GM06990 (cell line): ENCODE measurements around the gene OSM.

Experiments used
- DNase-seq: peaks from one replicate; pipeline ENCODE4 v3.0.0-alpha.2; 2011; ENCODE audit not compliant: insufficient read length; ENCODE audit errors: extremely low read depth
- H3K27me3 ChIP-seq: replicated peaks from 2 replicates; pipeline ENCODE4 v1.6.0; 2011; ENCODE audit warnings: low read length; ENCODE audit not compliant: control insufficient read depth, insufficient read depth
- H3K36me3 ChIP-seq: 2 replicates; pipeline ENCODE4 v1.5.1; 2011; ENCODE audit warnings: low read length; ENCODE audit not compliant: control insufficient read depth, insufficient read depth
- H3K4me3 ChIP-seq: replicated peaks from 2 replicates; pipeline ENCODE4 v1.5.1; 2011; ENCODE audit warnings: low read depth, mild to moderate bottlenecking, control low read depth, low read length
- TF ChIP-seq, protein P1 (sequence below): IDR thresholded peaks from 2 replicates; pipeline ENCODE4 v1.5.1; 2011; ENCODE audit warnings: low read length, control low read depth, mild to moderate bottlenecking, inconsistent platforms; ENCODE audit not compliant: insufficient read depth, poor library complexity, severe bottlenecking

OSM gene

DNA sequence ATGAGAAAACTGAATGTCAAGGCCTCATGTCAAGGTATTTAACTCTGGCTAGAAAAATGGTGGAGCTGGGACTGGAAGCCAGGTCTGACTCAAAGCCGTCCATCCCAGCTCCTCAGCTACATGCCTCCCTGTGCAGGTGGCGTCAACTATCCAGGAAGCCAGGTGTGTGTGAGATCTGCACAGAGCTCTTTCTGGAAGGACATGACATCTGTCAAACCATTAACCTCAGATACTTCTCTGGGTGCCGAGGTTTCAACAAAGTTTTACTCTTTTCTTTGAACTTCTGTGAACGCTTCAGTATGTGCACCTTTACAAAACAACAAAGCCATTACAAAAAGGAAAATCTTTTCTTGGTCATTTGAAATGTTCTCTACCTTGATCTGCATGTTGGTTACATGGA lies 29.7 kb upstream of the OSM start:
- peaks cover 71% of the 10 kb centered on the region for H3K36me3 ChIP-seq
- TF ChIP-seq, protein P1, sequence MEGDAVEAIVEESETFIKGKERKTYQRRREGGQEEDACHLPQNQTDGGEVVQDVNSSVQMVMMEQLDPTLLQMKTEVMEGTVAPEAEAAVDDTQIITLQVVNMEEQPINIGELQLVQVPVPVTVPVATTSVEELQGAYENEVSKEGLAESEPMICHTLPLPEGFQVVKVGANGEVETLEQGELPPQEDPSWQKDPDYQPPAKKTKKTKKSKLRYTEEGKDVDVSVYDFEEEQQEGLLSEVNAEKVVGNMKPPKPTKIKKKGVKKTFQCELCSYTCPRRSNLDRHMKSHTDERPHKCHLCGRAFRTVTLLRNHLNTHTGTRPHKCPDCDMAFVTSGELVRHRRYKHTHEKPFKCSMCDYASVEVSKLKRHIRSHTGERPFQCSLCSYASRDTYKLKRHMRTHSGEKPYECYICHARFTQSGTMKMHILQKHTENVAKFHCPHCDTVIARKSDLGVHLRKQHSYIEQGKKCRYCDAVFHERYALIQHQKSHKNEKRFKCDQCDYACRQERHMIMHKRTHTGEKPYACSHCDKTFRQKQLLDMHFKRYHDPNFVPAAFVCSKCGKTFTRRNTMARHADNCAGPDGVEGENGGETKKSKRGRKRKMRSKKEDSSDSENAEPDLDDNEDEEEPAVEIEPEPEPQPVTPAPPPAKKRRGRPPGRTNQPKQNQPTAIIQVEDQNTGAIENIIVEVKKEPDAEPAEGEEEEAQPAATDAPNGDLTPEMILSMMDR: no peak

DNA sequence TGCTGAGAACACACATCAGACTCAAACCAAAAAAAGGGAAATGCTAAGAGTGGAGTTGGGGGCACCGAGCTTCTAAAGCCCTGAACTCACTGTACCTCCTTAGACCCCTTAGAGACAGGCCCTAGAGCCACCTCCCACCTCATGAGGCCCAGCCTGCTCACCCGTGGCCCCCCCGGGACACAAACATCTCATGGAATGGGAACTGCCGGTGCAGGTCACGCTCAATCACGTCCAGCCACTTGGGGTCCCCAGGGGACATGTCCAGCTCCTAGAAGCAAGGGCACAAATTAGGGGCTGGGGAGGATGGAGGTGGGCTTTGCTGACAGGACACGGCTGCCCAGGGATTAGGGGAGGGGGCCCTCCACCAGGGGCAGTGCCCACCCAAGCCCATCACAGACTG lies 28.9 kb upstream of the OSM start:
- peaks cover 71% of the 10 kb centered on the region for H3K36me3 ChIP-seq
- H3K4me3 ChIP-seq: no peak overlapping the region
- no peaks in the 10 kb centered on the region for H3K27me3 ChIP-seq
- TF ChIP-seq, protein P1: no peak
- DNase-seq: no peak

More for the DNA sequence above, 29.7 kb upstream of the OSM start:
- no peaks in the 10 kb centered on the region for H3K27me3 ChIP-seq
- no peak for DNase-seq
- H3K4me3 ChIP-seq: no peak overlapping the region

DNA sequence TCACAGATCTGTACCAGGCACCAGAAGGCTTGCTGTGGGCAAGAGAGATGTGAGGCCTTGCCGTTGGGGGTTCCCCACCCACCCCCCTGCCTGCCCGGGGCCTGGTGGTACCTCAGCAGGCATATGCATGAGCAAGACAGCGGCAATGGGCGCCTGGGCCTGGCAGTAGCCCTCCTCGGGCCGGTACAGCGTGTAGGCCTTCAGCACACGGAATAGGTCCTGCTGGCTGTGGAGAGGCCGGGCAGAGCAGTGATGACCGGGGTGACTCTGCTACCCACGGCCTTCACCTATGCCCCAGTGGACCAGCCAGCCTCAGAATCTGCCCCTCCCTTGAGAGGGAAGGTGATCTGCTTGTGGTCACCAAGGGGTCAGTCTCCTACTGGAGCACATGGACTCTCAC lies 28.2 kb upstream of the OSM start:
- TF ChIP-seq, protein P1: no peak
- Histone ChIP-seq H3K27me3 (no peaks in the 10 kb centered on the region), H3K4me3 (no peak overlapping the region), H3K36me3 (peaks cover 67% of the 10 kb centered on the region)
- no peak for DNase-seq

DNA sequence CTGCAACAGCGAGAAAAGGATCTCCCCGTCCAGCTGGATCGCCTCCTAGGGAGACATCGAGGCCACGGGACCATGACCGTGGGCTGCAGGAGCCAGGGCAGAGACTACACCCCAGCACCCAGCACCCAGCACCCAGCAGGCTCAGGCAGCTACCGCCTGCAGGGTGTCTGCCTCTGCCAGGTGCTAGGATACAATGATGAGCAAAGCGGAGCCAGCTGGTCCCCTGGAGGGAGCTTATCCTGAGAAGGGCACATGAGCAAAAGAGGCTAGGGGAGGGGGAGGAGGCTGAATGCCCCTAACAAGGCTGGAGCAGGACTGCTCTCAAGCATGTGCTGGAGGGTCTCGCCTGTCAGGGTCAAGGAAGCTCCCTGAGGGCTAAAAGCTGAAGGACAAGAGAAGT lies 27.4 kb upstream of the OSM start:
- H3K36me3 ChIP-seq: peaks cover 63% of the 10 kb centered on the region
- no peaks in the 10 kb centered on the region for H3K27me3 ChIP-seq
- no peak overlapping the region for H3K4me3 ChIP-seq
- DNase-seq: no peak
- TF ChIP-seq, protein P1: no peak

DNA sequence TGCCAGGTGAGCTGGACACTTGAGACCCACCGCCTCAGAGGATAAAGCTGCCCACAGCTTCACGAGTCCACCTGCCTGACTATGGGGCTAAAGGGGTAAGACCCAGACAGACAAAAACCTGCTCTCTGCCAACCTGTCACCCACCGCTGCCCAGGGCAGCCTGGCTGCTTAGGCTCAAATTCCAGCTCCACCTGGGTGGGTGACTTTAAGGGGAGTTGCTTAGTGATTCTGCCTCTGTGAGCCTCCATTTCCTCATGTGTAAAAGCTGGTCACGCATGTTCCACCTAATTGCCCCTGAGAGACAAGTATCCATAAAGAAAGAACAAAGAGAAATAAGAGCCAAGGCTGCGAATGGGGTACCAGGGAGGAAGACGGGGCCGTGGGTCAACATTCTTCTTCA lies 26.4 kb upstream of the OSM start:
- no peak for DNase-seq
- no peaks in the 10 kb centered on the region for H3K27me3 ChIP-seq
- H3K4me3 ChIP-seq: no peak overlapping the region
- TF ChIP-seq, protein P1: no peak
- H3K36me3 ChIP-seq: peaks cover 55% of the 10 kb centered on the region
